ENCODE measurements around the gene ZCWPW1. TPM values are rescaled to one million over a fixed set of nuclear protein-coding genes. Genes with fewer than 3 reads are reported as not detected.

The ZCWPW1 gene
- total and polyA plus RNA-seq, 4 donors: 5.1 to 12.2 (median 6.4) TPM

DNA sequence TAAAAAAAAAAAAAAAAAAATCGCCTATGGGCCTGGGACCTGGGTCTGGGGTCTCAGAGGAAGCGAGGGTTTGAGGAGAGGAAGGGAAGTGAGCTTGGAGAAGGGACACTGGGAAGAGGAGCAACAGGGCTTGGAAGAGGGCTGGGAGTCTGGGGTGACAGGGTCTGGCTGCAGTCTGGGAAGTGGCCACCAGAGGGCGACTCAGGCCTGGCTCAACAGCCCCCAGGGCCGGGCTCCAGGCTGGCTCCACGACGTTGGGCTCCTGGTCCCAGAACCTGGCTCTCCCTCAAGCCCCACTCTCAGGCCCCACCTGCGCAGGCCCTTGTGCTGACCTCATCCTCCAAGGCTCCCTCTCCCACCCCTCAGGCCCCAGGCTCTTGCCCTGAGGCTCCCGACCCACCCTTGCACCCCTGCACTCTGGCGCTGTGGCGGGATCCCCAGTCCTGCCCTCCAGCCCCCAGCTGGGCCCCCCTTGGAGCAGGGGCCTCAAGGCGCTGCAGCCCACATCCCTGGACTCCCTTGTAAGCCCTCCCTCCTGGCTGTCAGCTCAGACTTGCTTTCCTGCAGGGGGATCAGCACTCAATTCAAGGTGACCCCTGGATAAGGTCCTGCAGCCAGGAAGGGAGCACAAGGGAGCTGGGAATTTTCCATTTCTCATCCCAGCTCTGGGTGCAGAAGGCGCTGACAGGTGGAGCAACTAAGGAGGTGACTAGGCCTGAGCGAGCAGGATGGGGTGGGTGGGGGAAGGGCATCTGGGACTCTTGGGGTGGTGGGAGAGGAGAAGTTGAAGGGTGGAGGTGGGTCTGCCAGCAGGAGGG lies 40.9 kb upstream of the ZCWPW1 start:
- Histone ChIP-seq H3K9me3 (ENCODE audit: control insufficient read depth in 4 of 4, insufficient read depth in 3 of 4, low read length in 3 of 4) (no peaks in the 10 kb centered on the region), H3K27ac (ENCODE audit: low read depth in 1 of 2, low read length in 1 of 2) (peak overlapping the region; percentile 11 to 71), H3K4me3 (no peak overlapping the region), H3K4me1 (ENCODE audit: control insufficient read depth in 5 of 5, insufficient read depth in 5 of 5, low read length in 5 of 5) (peaks cover 0 to 33% (median 6%) of the 10 kb centered on the region in 5 donors), H3K9ac (ENCODE audit: insufficient read depth in 1 of 2, low read length in 2 of 2) (no peak overlapping the region), H3K36me3 (ENCODE audit: control insufficient read depth in 4 of 4, insufficient read depth in 4 of 4, low read length in 4 of 4) (peaks cover 3 to 35% (median 12%) of the 10 kb centered on the region in 4 donors), H3K27me3 (ENCODE audit: control insufficient read depth in 3 of 3, insufficient read depth in 3 of 3, low read length in 2 of 3) (no peaks in the 10 kb centered on the region)
- ATAC-seq (ENCODE audit: insufficient read depth, low FRiP score) (peak; percentile 83), DNase-seq (peak; percentile 81 to 90 (median 87))
- WGBS, 2 donors: 30 to 31% methylated on average over 13 of the region's 13 CpGs
- TF ChIP-seq CTCF (IDR thresholded peaks at IDR 0.05; ENCODE audit: control extremely low read depth, extremely low read depth): peak; percentile 96

DNA sequence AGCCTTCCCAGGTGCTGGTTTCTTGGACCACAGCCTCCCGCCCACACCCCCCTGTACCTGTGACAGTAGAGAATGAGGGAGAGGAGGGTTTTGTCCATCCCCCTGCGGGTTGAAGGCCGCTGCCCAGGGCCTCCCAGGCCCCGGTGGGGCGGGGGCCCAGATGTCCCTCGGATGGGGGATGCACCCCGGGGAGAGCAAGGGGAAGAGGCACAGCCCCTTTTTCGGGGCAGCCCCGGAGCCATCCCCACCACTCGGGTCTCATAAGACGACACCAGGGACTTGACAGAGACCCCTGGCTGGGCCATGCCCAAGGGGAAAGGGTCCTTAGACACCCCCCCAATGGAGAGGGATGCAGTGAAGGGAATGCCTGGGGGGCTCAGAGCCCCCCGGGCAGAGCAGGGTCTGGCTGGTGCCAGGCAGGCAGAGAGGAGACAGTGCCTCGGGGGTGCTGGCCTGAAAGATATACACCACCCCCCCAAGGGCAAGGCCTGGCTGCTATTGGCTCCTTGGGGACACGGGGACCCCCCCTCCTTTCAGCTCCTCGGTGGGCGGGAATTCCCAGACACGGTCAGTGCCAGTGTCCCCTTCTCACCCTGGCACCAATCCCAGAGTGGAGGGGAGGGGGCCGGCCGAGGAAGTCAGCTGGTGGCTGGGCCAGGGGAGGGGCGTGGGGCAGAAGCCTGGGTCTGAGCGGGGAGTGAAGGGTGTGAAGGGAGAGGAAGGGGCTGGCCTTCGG lies 39.3 kb upstream of the ZCWPW1 start:
- H3K36me3 ChIP-seq (ENCODE audit: control insufficient read depth in 4 of 4, insufficient read depth in 4 of 4, low read length in 4 of 4): peaks cover 0 to 27% (median 3%) of the 10 kb centered on the region in 4 donors
- 66 to 77% methylated on average over 21 to 22 of the region's 22 CpGs for WGBS, 2 donors
- H3K27ac ChIP-seq (ENCODE audit: low read depth in 1 of 2, low read length in 1 of 2): no peak overlapping the region
- H3K4me3 ChIP-seq: no peak overlapping the region
- peaks cover 0 to 36% (median 2%) of the 10 kb centered on the region in 5 donors for H3K4me1 ChIP-seq (ENCODE audit: control insufficient read depth in 5 of 5, insufficient read depth in 5 of 5, low read length in 5 of 5)
- no peaks in the 10 kb centered on the region for H3K27me3 ChIP-seq (ENCODE audit: control insufficient read depth in 3 of 3, insufficient read depth in 3 of 3, low read length in 2 of 3)
- TF ChIP-seq CTCF (IDR thresholded peaks at IDR 0.05; ENCODE audit: control extremely low read depth, extremely low read depth): no peak
- no peak overlapping the region for H3K9ac ChIP-seq (ENCODE audit: insufficient read depth in 1 of 2, low read length in 2 of 2)
- no peaks in the 10 kb centered on the region for H3K9me3 ChIP-seq (ENCODE audit: control insufficient read depth in 4 of 4, insufficient read depth in 3 of 4, low read length in 3 of 4)
- ATAC-seq (ENCODE audit: insufficient read depth, low FRiP score) (no peak), DNase-seq (peak; percentile 89 to 91 (median 89))

DNA sequence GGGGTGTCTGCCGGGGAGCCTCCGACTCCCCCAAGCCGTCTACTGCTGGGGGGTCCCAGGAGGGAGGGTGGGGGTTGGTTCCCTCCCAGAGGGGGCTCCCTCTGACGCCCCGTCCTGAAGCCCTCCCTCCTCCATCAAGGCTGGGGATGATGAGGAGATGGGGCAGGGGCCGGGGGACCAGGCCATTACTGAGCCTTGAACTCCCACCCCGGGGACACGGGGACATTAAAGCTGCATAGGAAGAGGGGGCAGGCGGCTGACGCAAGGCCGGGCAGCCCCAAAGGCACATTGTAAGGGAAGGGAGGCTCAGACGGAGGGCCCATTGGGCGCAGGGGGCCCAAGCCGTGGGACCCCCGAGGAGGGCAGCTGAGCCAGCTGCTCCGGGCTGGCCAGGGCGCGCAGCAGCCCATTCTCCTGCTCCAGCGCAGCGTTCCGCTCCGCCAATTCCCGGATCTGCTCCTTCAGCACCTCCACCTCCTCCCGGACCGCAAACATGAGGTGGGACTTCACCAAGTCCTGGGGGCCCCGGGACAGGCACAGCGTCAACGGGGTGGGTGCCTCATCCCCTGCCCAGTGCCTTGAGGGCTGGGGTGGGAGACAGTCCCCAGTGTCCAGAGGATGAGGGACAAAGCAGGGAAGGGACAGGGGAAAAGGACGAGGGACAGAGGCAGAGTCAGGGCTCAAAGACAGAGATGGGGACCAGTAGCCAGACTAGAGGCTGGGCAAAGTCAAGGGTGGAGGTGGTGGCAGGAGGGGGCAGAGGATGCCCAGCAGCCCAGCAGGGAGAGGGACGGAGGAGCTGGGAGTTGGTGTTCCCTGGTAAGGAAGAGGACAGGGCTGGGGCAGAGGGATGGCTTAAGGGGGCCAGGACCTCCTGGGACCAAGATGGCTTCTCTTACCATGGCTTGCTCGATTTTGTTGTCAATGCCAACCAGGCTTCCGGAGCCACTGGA lies 38.4 kb upstream of the ZCWPW1 start:
- Histone ChIP-seq H3K27me3 (ENCODE audit: control insufficient read depth in 3 of 3, insufficient read depth in 3 of 3, low read length in 2 of 3) (no peaks in the 10 kb centered on the region), H3K9me3 (ENCODE audit: control insufficient read depth in 4 of 4, insufficient read depth in 3 of 4, low read length in 3 of 4) (no peaks in the 10 kb centered on the region), H3K4me1 (ENCODE audit: control insufficient read depth in 5 of 5, insufficient read depth in 5 of 5, low read length in 5 of 5) (peaks cover 0 to 36% (median 2%) of the 10 kb centered on the region in 5 donors), H3K4me3 (no peak overlapping the region), H3K36me3 (ENCODE audit: control insufficient read depth in 4 of 4, insufficient read depth in 4 of 4, low read length in 4 of 4) (peaks cover 0 to 21% (median 2%) of the 10 kb centered on the region in 4 donors), H3K27ac (ENCODE audit: low read depth in 1 of 2, low read length in 1 of 2) (no peak overlapping the region), H3K9ac (ENCODE audit: insufficient read depth in 1 of 2, low read length in 2 of 2) (no peak overlapping the region)
- ATAC-seq (ENCODE audit: insufficient read depth, low FRiP score) (no peak), DNase-seq (no peak)
- 83 to 90% methylated on average over 32 of the region's 32 CpGs for WGBS, 2 donors
- TF ChIP-seq CTCF (IDR thresholded peaks at IDR 0.05; ENCODE audit: control extremely low read depth, extremely low read depth): no peak

Measured in lung (tissue), 12 donors.